Activated B cell treated with CpG ODN at 0.5 μM for 24 hours (primary cell): Measurements from ENCODE around the gene IFT74. TPM values are rescaled to one million over a fixed set of nuclear protein-coding genes. Genes with fewer than 3 reads are reported as not detected.

Source experiments
- ATAC-seq: fragments of 200-7000 bp; cut with Tn5 transposase; one replicate; pipeline ENCODE4 v1.10.0; 2021; ENCODE audit warnings: low read depth, mild to moderate bottlenecking, moderate library complexity
- CTCF ChIA-PET: fragments of 350-600 bp; sonication (Branson Sonifier 250); formaldehyde crosslinking; loops from one replicate; lab custom pipeline; 2021; ENCODE audit warnings: antibody characterized with exemption; lab: Charles Lee
- POLR2A ChIA-PET: fragments of 350-600 bp; sonication (Branson Sonifier 250); formaldehyde crosslinking; loops from one replicate; lab custom pipeline; 2021; ENCODE audit warnings: antibody characterized with exemption; lab: Charles Lee
- DNase-seq: peaks from one replicate; pipeline ENCODE4 v3.0.0; 2022
- H3K27ac Mint-ChIP-seq: one replicate; pipeline ENCODE4 v1.8.0; 2020; ENCODE audit warnings: mixed read lengths
- H3K27me3 Mint-ChIP-seq: one replicate; pipeline ENCODE4 v1.8.0; 2021; ENCODE audit warnings: mixed read lengths
- H3K36me3 Mint-ChIP-seq: one replicate; pipeline ENCODE4 v1.8.0; 2021; ENCODE audit warnings: low read depth, mixed read lengths
- H3K4me1 Mint-ChIP-seq: one replicate; pipeline ENCODE4 v1.8.0; 2021; ENCODE audit warnings: mixed read lengths
- H3K4me3 Mint-ChIP-seq: one replicate; pipeline ENCODE4 v1.8.0; 2020; ENCODE audit warnings: mild to moderate bottlenecking, mixed read lengths
- H3K9me3 Mint-ChIP-seq: one replicate; pipeline ENCODE4 v1.8.0; 2020; ENCODE audit warnings: mixed read lengths
- intact Hi-C: fragments of 100-400 bp; cut with micrococcal nuclease; formaldehyde crosslinking; loops from one replicate; pipeline ENCODE4 v1.15.1; 2024
- total RNA-seq: library from RNA; stranded (reverse); gene quantifications from 2 replicates; pipeline ENCODE4 v1.2.3, GENCODE V29; 2022
- TF ChIP-seq, protein P1 (sequence below): fragments of 200-600 bp; IDR thresholded peaks from one replicate; pipeline ENCODE4 v1.8.0; 2022; ENCODE audit warnings: antibody characterized with exemption, mild to moderate bottlenecking

The IFT74 gene
- total RNA-seq, 1 donor from 2014 or later, result 14.3 TPM

DNA sequence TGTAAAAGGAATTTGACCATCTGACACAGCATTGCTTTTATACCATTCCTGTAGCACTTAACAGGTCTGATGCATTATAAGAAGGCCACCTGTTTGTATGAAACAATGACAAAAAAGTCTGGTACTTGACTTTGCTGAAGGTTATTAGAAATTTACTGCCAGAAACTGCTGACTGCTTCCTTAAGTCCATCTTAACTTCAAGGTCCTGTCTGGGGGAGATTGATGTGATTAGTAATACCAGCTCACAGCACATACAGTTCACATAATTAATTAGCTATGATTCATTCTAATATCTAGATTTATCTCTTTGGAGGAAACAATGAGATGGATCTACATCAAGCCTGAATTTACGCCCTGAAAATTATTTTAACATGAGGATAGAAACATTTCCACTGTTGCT, 103.2 kb downstream of the IFT74 start:
- H3K27me3 Mint-ChIP-seq, result no peaks in the 10 kb centered on the region
- no peaks in the 10 kb centered on the region for H3K4me1 Mint-ChIP-seq
- H3K36me3 Mint-ChIP-seq, result peaks cover 29% of the 10 kb centered on the region
- CTCF ChIA-PET, result no interaction called here
- H3K9me3 Mint-ChIP-seq, result no peaks in the 10 kb centered on the region
- ATAC-seq (no peak), DNase-seq (no peak)
- H3K27ac Mint-ChIP-seq, result no peak overlapping the region
- TF ChIP-seq, protein P1, sequence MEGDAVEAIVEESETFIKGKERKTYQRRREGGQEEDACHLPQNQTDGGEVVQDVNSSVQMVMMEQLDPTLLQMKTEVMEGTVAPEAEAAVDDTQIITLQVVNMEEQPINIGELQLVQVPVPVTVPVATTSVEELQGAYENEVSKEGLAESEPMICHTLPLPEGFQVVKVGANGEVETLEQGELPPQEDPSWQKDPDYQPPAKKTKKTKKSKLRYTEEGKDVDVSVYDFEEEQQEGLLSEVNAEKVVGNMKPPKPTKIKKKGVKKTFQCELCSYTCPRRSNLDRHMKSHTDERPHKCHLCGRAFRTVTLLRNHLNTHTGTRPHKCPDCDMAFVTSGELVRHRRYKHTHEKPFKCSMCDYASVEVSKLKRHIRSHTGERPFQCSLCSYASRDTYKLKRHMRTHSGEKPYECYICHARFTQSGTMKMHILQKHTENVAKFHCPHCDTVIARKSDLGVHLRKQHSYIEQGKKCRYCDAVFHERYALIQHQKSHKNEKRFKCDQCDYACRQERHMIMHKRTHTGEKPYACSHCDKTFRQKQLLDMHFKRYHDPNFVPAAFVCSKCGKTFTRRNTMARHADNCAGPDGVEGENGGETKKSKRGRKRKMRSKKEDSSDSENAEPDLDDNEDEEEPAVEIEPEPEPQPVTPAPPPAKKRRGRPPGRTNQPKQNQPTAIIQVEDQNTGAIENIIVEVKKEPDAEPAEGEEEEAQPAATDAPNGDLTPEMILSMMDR, result no peak
- intact Hi-C loops, result no loop called here
- POLR2A ChIA-PET, result no interaction called here
- H3K4me3 Mint-ChIP-seq, result no peak overlapping the region

DNA sequence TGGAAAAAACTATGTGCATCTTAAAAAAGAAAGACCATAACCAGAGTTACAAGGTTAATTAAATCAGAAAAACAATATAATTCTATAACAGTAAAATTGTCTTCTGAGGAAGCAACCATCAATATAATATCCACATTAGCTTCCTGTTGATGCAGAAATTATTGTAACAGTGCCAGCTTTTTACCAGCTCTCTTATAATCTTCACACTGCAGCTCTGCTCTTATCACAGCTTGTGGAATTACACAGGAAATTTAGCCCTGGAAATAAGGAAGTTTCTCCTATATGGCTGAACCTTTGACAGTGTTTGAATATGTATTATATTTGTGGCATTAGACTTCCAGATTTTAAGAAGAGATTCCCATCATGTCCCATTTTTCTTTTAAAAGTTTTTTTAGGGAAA, 103.7 kb downstream of the IFT74 start:
- peaks cover 29% of the 10 kb centered on the region for H3K36me3 Mint-ChIP-seq
- intact Hi-C loops, result no loop called here
- H3K4me3 Mint-ChIP-seq, result no peak overlapping the region
- POLR2A ChIA-PET, result no interaction called here
- CTCF ChIA-PET, result no interaction called here
- H3K27ac Mint-ChIP-seq, result no peak overlapping the region
- DNase-seq (no peak), ATAC-seq (no peak)
- H3K9me3 Mint-ChIP-seq, result no peaks in the 10 kb centered on the region
- H3K27me3 Mint-ChIP-seq, result no peaks in the 10 kb centered on the region
- TF ChIP-seq, protein P1, result no peak
- H3K4me1 Mint-ChIP-seq, result no peaks in the 10 kb centered on the region

DNA sequence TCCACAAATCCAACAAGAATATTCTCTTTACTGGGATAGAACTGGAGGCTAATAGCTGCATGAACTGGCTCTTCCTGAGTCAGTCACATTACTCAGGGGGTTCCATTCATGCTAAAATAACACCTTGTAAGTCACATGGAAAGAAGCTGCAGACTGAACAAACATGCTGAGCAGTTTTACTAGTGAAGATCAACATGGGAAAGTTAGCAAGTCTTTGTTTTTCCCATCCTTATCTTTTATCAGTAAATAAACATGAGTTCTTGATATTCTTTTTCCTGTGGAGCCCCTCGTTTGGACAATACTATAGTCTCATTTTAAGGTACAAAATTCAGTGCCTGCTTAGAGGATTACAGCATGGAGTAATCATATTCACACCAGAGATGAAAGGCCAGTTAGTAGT, 109.1 kb downstream of the IFT74 start:
- no peak for DNase-seq
- no peak for ATAC-seq
- Mint-ChIP-seq H3K9me3 (no peaks in the 10 kb centered on the region), H3K4me1 (no peaks in the 10 kb centered on the region), H3K36me3 (peaks cover 9% of the 10 kb centered on the region), H3K27ac (no peak overlapping the region), H3K27me3 (no peaks in the 10 kb centered on the region), H3K4me3 (no peak overlapping the region)
- intact Hi-C loops, result no loop called here
- CTCF ChIA-PET, result no interaction called here
- TF ChIP-seq, protein P1, result no peak
- POLR2A ChIA-PET, result no interaction called here

DNA sequence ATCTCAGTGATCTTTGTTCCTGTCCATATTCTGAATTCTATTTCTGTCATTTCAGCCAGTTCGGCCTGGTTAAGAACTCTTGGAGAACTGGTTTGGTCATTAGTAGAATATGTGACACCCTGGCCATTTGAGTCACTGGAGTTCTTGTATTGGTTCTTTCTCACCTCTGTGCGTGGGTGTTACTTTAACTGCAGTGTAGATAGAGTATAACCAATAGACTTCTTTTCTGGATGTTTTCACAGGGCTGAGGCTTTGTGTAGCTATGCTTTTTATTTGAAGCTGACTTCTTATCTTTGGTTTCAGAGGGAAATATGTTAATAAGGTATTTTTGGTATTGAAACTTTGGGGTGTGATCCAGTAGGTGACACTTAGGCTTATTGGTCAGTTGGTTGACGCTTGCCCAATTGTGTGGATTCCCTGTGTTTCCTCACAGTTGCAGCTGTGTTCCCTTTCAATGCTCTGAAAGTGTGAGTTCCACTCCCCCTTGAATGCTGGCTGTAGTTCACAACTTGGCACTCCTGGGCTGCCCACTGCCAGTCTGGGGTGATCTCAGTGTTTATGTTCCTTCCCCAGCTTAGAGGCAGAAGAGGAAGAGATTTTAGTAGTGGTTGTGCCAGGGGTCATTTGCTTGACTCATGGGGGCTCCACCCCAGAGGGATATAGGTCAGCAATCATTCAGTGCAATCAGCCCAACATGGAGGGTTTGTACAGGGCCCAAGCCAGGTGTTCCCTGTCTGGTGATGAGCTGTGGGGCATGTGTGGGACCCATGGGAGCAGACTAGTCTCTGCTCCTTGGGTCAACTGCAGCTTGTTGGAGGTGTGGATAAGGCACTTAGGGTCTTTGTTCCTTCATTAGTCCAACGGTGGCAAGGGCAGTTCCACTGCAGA, 117.9 kb downstream of the IFT74 start:
- H3K27me3 Mint-ChIP-seq, result no peaks in the 10 kb centered on the region
- H3K27ac Mint-ChIP-seq, result no peak overlapping the region
- no peaks in the 10 kb centered on the region for H3K4me1 Mint-ChIP-seq
- no peak for ATAC-seq
- H3K9me3 Mint-ChIP-seq, result peaks cover 3% of the 10 kb centered on the region
- intact Hi-C loops, result no loop called here
- CTCF ChIA-PET, result no interaction called here
- H3K36me3 Mint-ChIP-seq, result no peaks in the 10 kb centered on the region
- H3K4me3 Mint-ChIP-seq, result no peak overlapping the region
- TF ChIP-seq, protein P1, result no peak
- POLR2A ChIA-PET, result no interaction called here
- no peak for DNase-seq

DNA sequence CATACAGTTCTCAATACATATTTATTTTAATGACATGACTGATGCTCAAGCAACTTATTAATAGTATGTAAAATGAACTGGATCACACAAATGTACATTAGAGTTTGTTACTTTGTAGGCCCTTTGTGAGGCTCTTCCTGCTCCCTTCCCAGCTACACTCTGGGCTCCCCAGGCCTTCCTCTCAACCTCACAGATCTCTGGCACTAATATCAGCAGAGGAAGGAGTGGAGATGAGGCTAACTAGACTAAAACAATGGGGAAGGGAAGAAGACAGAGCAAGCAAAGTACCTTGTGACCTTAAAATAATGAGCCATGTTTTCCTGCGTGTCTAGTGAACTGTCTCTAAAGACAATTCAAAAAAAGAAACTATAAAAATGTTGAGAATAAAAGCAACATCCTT, 122.5 kb downstream of the IFT74 start:
- ATAC-seq (no peak), DNase-seq (no peak)
- intact Hi-C loops, result no loop called here
- CTCF ChIA-PET, result no interaction called here
- POLR2A ChIA-PET, result no interaction called here
- Mint-ChIP-seq H3K4me3 (no peak overlapping the region), H3K36me3 (no peaks in the 10 kb centered on the region), H3K4me1 (no peaks in the 10 kb centered on the region), H3K27ac (no peak overlapping the region), H3K27me3 (no peaks in the 10 kb centered on the region), H3K9me3 (no peaks in the 10 kb centered on the region)
- TF ChIP-seq, protein P1, result no peak
